Measurements from ENCODE around the gene SLFN11. TPM values are rescaled to one million over a fixed set of nuclear protein-coding genes. Genes with fewer than 3 reads are reported as not detected.
"Not testable (repeated sequence)": the region's sequence is repeated elsewhere in the genome, so short reads cannot be mapped to it uniquely, and the experiment has no call there.

SLFN11 gene
- 1 to 10 TPM in 3 of 4 donors, under 1 TPM in 1; 0.22 to 3.8 (median 3.1) TPM for polyA plus RNA-seq
- long read RNA-seq, donor 1 = 0 reads
- long read RNA-seq, donor 2, partial matches to known transcripts = 0 of 1 reads
- long read RNA-seq, donor 2, other reads (novel, unspliced or antisense) = 0 of 1 reads
- long read RNA-seq, donor 3 = 0 reads
- long read RNA-seq, donor 4 = 0 reads
- long read RNA-seq, donor 5 = 0 reads
- long read RNA-seq, donor 6 = 0 reads
- long read RNA-seq, donor 7 = 0 reads
- long read RNA-seq, donor 8 = 0 reads
- long read RNA-seq, donor 9 = 0 reads
- long read RNA-seq, donor 10 = 0 reads

GRCh38 chr17:35373534-35373983, at the start of gene SLFN11:
TSS of gene SLFN11 (minus strand) at chr17:35373621. CDS start at chr17:35363807, 9,814 bp downstream.
- FAIRE-seq (no peak), DNase-seq (peak; percentile 33 to 51)
- Histone ChIP-seq H3K4me1 (ENCODE audit: control insufficient read depth in 3 of 3, insufficient read depth in 2 of 3, low read depth in 1 of 3, low read length in 2 of 3) (no peaks in the 10 kb centered on the region), H3K36me3 (ENCODE audit: control insufficient read depth in 3 of 3, insufficient read depth in 2 of 3, low read depth in 1 of 3, low read length in 3 of 3) (no peaks in the 10 kb centered on the region), H3K9me3 (ENCODE audit: control insufficient read depth in 2 of 2, insufficient read depth in 1 of 2, low read depth in 1 of 2, low read length in 1 of 2) (no peaks in the 10 kb centered on the region), H3K27me3 (ENCODE audit: control insufficient read depth in 3 of 3, insufficient read depth in 3 of 3, low read length in 3 of 3) (peaks cover 0 to 29% (median 0%) of the 10 kb centered on the region in 3 donors), H3K27ac (ENCODE audit: low read depth in 1 of 3, low read length in 2 of 3) (peak within 1 kb of the TSS; percentile 63 to 89 (median 85)), H3K4me3 (ENCODE audit: low read depth in 1 of 3, low read length in 3 of 3) (peak within 1 kb of the TSS; percentile 17 to 83 (median 54))
- 0 to 3% (median 1%) methylated on average over 22 of the region's 22 CpGs for WGBS, 3 donors

- not testable (repeated sequence) for FAIRE-seq
Observed at GRCh38 chr17:35421069-35421468, 47.6 kb upstream of the SLFN11 start.

GRCh38 chr17:35416659-35417058, 43.2 kb upstream of the SLFN11 start:
- DNase-seq = no peak
- no peak overlapping the region for H3K4me3 ChIP-seq (ENCODE audit: low read depth in 1 of 3, low read length in 3 of 3)
- H3K9me3 ChIP-seq (ENCODE audit: control insufficient read depth in 2 of 2, insufficient read depth in 1 of 2, low read depth in 1 of 2, low read length in 1 of 2) = no peaks in the 10 kb centered on the region
- no peaks in the 10 kb centered on the region for H3K27me3 ChIP-seq (ENCODE audit: control insufficient read depth in 3 of 3, insufficient read depth in 3 of 3, low read length in 3 of 3)
- 91 to 95% (median 94%) methylated on average over 2 of the region's 2 CpGs for WGBS, 3 donors
- H3K27ac ChIP-seq (ENCODE audit: low read depth in 1 of 3, low read length in 2 of 3) = no peak overlapping the region
- H3K4me1 ChIP-seq (ENCODE audit: control insufficient read depth in 3 of 3, insufficient read depth in 2 of 3, low read depth in 1 of 3, low read length in 2 of 3) = no peaks in the 10 kb centered on the region
- peaks cover 0 to 3% (median 0%) of the 10 kb centered on the region in 3 donors for H3K36me3 ChIP-seq (ENCODE audit: control insufficient read depth in 3 of 3, insufficient read depth in 2 of 3, low read depth in 1 of 3, low read length in 3 of 3)
- no peak for FAIRE-seq

More at GRCh38 chr17:35421069-35421468, 47.6 kb upstream of the SLFN11 start:
- not testable (repeated sequence) for H3K27ac ChIP-seq (ENCODE audit: low read depth in 1 of 3, low read length in 2 of 3); DNase-seq; H3K9me3 ChIP-seq (ENCODE audit: control insufficient read depth in 2 of 2, insufficient read depth in 1 of 2, low read depth in 1 of 2, low read length in 1 of 2); H3K27me3 ChIP-seq (ENCODE audit: control insufficient read depth in 3 of 3, insufficient read depth in 3 of 3, low read length in 3 of 3); H3K4me1 ChIP-seq (ENCODE audit: control insufficient read depth in 3 of 3, insufficient read depth in 2 of 3, low read depth in 1 of 3, low read length in 2 of 3); H3K4me3 ChIP-seq (ENCODE audit: low read depth in 1 of 3, low read length in 3 of 3); H3K36me3 ChIP-seq (ENCODE audit: control insufficient read depth in 3 of 3, insufficient read depth in 2 of 3, low read depth in 1 of 3, low read length in 3 of 3)
- WGBS, 3 donors = 94 to 97% (median 95%) methylated on average over 9 of the region's 9 CpGs

- not testable (repeated sequence) for H3K4me3 ChIP-seq (ENCODE audit: low read depth in 1 of 3, low read length in 3 of 3); FAIRE-seq; H3K27me3 ChIP-seq (ENCODE audit: control insufficient read depth in 3 of 3, insufficient read depth in 3 of 3, low read length in 3 of 3); H3K27ac ChIP-seq (ENCODE audit: low read depth in 1 of 3, low read length in 2 of 3); DNase-seq; H3K9me3 ChIP-seq (ENCODE audit: control insufficient read depth in 2 of 2, insufficient read depth in 1 of 2, low read depth in 1 of 2, low read length in 1 of 2); H3K36me3 ChIP-seq (ENCODE audit: control insufficient read depth in 3 of 3, insufficient read depth in 2 of 3, low read depth in 1 of 3, low read length in 3 of 3); H3K4me1 ChIP-seq (ENCODE audit: control insufficient read depth in 3 of 3, insufficient read depth in 2 of 3, low read depth in 1 of 3, low read length in 2 of 3)
- WGBS, 3 donors = 92 to 97% (median 94%) methylated on average over 2 of the region's 2 CpGs
Observed at GRCh38 chr17:35414707-35415106, 41.3 kb upstream of the SLFN11 start.

- peaks cover 0 to 3% (median 3%) of the 10 kb centered on the region in 3 donors for H3K36me3 ChIP-seq (ENCODE audit: control insufficient read depth in 3 of 3, insufficient read depth in 2 of 3, low read depth in 1 of 3, low read length in 3 of 3)
- H3K27me3 ChIP-seq (ENCODE audit: control insufficient read depth in 3 of 3, insufficient read depth in 3 of 3, low read length in 3 of 3) = no peaks in the 10 kb centered on the region
- FAIRE-seq (no peak), DNase-seq (no peak)
- H3K4me3 ChIP-seq (ENCODE audit: low read depth in 1 of 3, low read length in 3 of 3) = no peak overlapping the region
- H3K4me1 ChIP-seq (ENCODE audit: control insufficient read depth in 3 of 3, insufficient read depth in 2 of 3, low read depth in 1 of 3, low read length in 2 of 3) = no peaks in the 10 kb centered on the region
- no peaks in the 10 kb centered on the region for H3K9me3 ChIP-seq (ENCODE audit: control insufficient read depth in 2 of 2, insufficient read depth in 1 of 2, low read depth in 1 of 2, low read length in 1 of 2)
- WGBS, 3 donors = 93 to 96% (median 94%) methylated on average over 1 of the region's 1 CpG
- no peak overlapping the region for H3K27ac ChIP-seq (ENCODE audit: low read depth in 1 of 3, low read length in 2 of 3)
Observed at GRCh38 chr17:35414247-35414646, 40.8 kb upstream of the SLFN11 start.

- Histone ChIP-seq H3K9me3 (ENCODE audit: control insufficient read depth in 2 of 2, insufficient read depth in 1 of 2, low read depth in 1 of 2, low read length in 1 of 2) (peaks cover 0 to 7% of the 10 kb centered on the region in 2 donors), H3K36me3 (ENCODE audit: control insufficient read depth in 3 of 3, insufficient read depth in 2 of 3, low read depth in 1 of 3, low read length in 3 of 3) (peaks cover 0 to 7% (median 5%) of the 10 kb centered on the region in 3 donors), H3K27me3 (ENCODE audit: control insufficient read depth in 3 of 3, insufficient read depth in 3 of 3, low read length in 3 of 3) (no peaks in the 10 kb centered on the region), H3K27ac (ENCODE audit: low read depth in 1 of 3, low read length in 2 of 3) (no peak overlapping the region), H3K4me3 (ENCODE audit: low read depth in 1 of 3, low read length in 3 of 3) (no peak overlapping the region), H3K4me1 (ENCODE audit: control insufficient read depth in 3 of 3, insufficient read depth in 2 of 3, low read depth in 1 of 3, low read length in 2 of 3) (no peaks in the 10 kb centered on the region)
- 90 to 96% (median 93%) methylated on average over 26 of the region's 26 CpGs for WGBS, 3 donors
- DNase-seq = no peak
- no peak for FAIRE-seq
Observed at GRCh38 chr17:35407531-35407930, 34.1 kb upstream of the SLFN11 start.

- Histone ChIP-seq H3K4me3 (ENCODE audit: low read depth in 1 of 3, low read length in 3 of 3) (no peak overlapping the region), H3K27ac (ENCODE audit: low read depth in 1 of 3, low read length in 2 of 3) (no peak overlapping the region), H3K4me1 (ENCODE audit: control insufficient read depth in 3 of 3, insufficient read depth in 2 of 3, low read depth in 1 of 3, low read length in 2 of 3) (no peaks in the 10 kb centered on the region), H3K36me3 (ENCODE audit: control insufficient read depth in 3 of 3, insufficient read depth in 2 of 3, low read depth in 1 of 3, low read length in 3 of 3) (peaks cover 0 to 7% (median 5%) of the 10 kb centered on the region in 3 donors), H3K9me3 (ENCODE audit: control insufficient read depth in 2 of 2, insufficient read depth in 1 of 2, low read depth in 1 of 2, low read length in 1 of 2) (peaks cover 0 to 7% of the 10 kb centered on the region in 2 donors), H3K27me3 (ENCODE audit: control insufficient read depth in 3 of 3, insufficient read depth in 3 of 3, low read length in 3 of 3) (no peaks in the 10 kb centered on the region)
- DNase-seq (no peak), FAIRE-seq (no peak)
- 80 to 89% (median 83%) methylated on average over 1 of the region's 1 CpG for WGBS, 3 donors
Observed at GRCh38 chr17:35406568-35406967, 33.1 kb upstream of the SLFN11 start.

GRCh38 chr17:35404360-35404759, 30.9 kb upstream of the SLFN11 start:
- peaks cover 0 to 7% of the 10 kb centered on the region in 2 donors for H3K9me3 ChIP-seq (ENCODE audit: control insufficient read depth in 2 of 2, insufficient read depth in 1 of 2, low read depth in 1 of 2, low read length in 1 of 2)
- DNase-seq = peak; percentile 54 to 60
- WGBS, 3 donors = 70 to 77% (median 73%) methylated on average over 1 of the region's 1 CpG
- H3K27me3 ChIP-seq (ENCODE audit: control insufficient read depth in 3 of 3, insufficient read depth in 3 of 3, low read length in 3 of 3) = no peaks in the 10 kb centered on the region
- peak overlapping the region in 1 of 3 donors; percentile 53 for H3K27ac ChIP-seq (ENCODE audit: low read depth in 1 of 3, low read length in 2 of 3)
- H3K4me3 ChIP-seq (ENCODE audit: low read depth in 1 of 3, low read length in 3 of 3) = no peak overlapping the region
- peaks cover 0 to 5% (median 3%) of the 10 kb centered on the region in 3 donors for H3K36me3 ChIP-seq (ENCODE audit: control insufficient read depth in 3 of 3, insufficient read depth in 2 of 3, low read depth in 1 of 3, low read length in 3 of 3)
- H3K4me1 ChIP-seq (ENCODE audit: control insufficient read depth in 3 of 3, insufficient read depth in 2 of 3, low read depth in 1 of 3, low read length in 2 of 3) = no peaks in the 10 kb centered on the region
- FAIRE-seq = no peak

Measured in small intestine (tissue), 16 donors.